Right lobe of liver (tissue), 4 donors: ENCODE measurements around the gene SLC9B2.

ENCODE experiments used
- POLR2A ChIP-seq: fragments of 450-650 bp; IDR thresholded peaks from one replicate; pipeline ENCODE4 v1.6.1; 2017; ENCODE audit warnings: antibody characterized with exemption, mild to moderate bottlenecking
- TF ChIP-seq, protein P1 (sequence below), 4 donors: fragments of 200-600 bp in 3 of 4; fragments of 450-650 bp in 1 of 4; IDR thresholded peaks; one replicate each; pipeline versions ENCODE4 v1.5.1 to v1.8.0; 2016 to 2022; ENCODE audit warnings: antibody characterized with exemption in 4 of 4, mild to moderate bottlenecking in 2 of 4
- donor health status: DM: no; HTN: no; CAD: no.
- donor health status: DM: no; HTN: no; CAD: no.
- donor health status: DM: no; HTN: yes; CAD: no.

GRCh38 chr4:103012551-103012950 is 64.0 kb downstream of the SLC9B2 start:
- TF ChIP-seq, protein P1, sequence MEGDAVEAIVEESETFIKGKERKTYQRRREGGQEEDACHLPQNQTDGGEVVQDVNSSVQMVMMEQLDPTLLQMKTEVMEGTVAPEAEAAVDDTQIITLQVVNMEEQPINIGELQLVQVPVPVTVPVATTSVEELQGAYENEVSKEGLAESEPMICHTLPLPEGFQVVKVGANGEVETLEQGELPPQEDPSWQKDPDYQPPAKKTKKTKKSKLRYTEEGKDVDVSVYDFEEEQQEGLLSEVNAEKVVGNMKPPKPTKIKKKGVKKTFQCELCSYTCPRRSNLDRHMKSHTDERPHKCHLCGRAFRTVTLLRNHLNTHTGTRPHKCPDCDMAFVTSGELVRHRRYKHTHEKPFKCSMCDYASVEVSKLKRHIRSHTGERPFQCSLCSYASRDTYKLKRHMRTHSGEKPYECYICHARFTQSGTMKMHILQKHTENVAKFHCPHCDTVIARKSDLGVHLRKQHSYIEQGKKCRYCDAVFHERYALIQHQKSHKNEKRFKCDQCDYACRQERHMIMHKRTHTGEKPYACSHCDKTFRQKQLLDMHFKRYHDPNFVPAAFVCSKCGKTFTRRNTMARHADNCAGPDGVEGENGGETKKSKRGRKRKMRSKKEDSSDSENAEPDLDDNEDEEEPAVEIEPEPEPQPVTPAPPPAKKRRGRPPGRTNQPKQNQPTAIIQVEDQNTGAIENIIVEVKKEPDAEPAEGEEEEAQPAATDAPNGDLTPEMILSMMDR (IDR thresholded peaks at IDR 0.05), result no peak
- no peak for TF ChIP-seq POLR2A
